ENCODE data around the gene SLC35F3. TPM values are rescaled to one million over a fixed set of nuclear protein-coding genes. Genes with fewer than 3 reads are reported as not detected.

The SLC35F3 gene
- total RNA-seq, 6 experiments from 2014 or later = not detected

GRCh38 chr1:234272656-234273312 is 368.3 kb downstream of the SLC35F3 start:
- DNase-seq (no peak), ATAC-seq (no peak)
- Histone ChIP-seq H3K36me3 (no peaks in the 10 kb centered on the region), H3K27ac (no peak overlapping the region), H3K9me3 (no peaks in the 10 kb centered on the region), H3K27me3 (no peaks in the 10 kb centered on the region), H3K4me1 (no peaks in the 10 kb centered on the region), H3K4me3 (no peak overlapping the region)
- intact Hi-C loops (cut with DNase I) = no loop called here
- no peak for TF ChIP-seq CTCF (IDR thresholded peaks at IDR 0.05)
- no peak for TF ChIP-seq POLR2A (IDR thresholded peaks at IDR 0.05)
- 60% methylated on average over 6 of the region's 9 CpGs for whole genome bisulfite sequencing (ENCODE audit: insufficient coverage, low coverage, low lambda C conversion rate, missing lambda C conversion rate)

- no peaks in the 10 kb centered on the region for H3K4me1 ChIP-seq
- ATAC-seq (no peak), DNase-seq (no peak)
- H3K4me3 ChIP-seq = no peak overlapping the region
- no peak for TF ChIP-seq CTCF (IDR thresholded peaks at IDR 0.05)
- TF ChIP-seq POLR2A (IDR thresholded peaks at IDR 0.05) = no peak
- no peaks in the 10 kb centered on the region for H3K36me3 ChIP-seq
- H3K27ac ChIP-seq = no peak overlapping the region
- WGBS (ENCODE audit: insufficient coverage, low coverage, low lambda C conversion rate, missing lambda C conversion rate) = 60% methylated on average over 6 of the region's 6 CpGs
- intact Hi-C loops (cut with DNase I) = no loop called here
- no peaks in the 10 kb centered on the region for H3K9me3 ChIP-seq
- no peaks in the 10 kb centered on the region for H3K27me3 ChIP-seq
Observed at GRCh38 chr1:234273981-234274380, 369.5 kb downstream of the SLC35F3 start.

DNA sequence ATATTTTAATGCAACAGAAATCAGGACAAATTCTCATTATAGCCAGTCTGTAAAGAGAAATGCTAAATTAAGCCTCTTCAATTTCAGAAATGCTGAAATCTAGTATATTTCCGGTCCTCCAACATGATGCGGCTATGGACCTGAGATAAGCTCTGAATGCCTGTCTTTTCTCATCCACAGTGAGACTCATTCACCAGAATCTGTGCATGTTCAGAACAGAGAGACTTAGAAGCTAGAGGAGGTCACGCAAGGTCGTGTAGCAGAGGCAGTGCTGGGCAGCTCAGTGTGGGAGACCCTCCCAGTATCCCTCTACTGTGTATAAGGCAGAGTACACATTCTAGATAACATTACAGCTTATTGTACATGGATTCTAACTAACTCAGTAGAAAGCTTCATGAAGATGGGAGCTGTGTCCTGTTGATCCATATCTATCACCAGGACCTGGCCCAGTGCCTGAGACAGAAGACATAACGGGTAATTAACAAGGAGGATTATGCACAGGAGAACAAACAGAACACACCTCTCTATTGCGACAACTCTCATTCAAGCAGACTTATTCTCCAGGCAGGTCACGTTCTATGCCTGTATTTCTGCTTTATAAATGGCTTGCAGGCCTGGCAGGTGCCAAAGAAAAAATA is 371.8 kb downstream of the SLC35F3 start:
- intact Hi-C loops (cut with DNase I) = no loop called here
- Histone ChIP-seq H3K27me3 (no peaks in the 10 kb centered on the region), H3K4me3 (no peak overlapping the region), H3K27ac (no peak overlapping the region), H3K9me3 (no peaks in the 10 kb centered on the region), H3K36me3 (no peaks in the 10 kb centered on the region), H3K4me1 (no peaks in the 10 kb centered on the region)
- DNase-seq = no peak
- no peak for ATAC-seq
- 73% methylated on average over 7 of the region's 7 CpGs for WGBS (ENCODE audit: insufficient coverage, low coverage, low lambda C conversion rate, missing lambda C conversion rate)
- no peak for TF ChIP-seq CTCF (IDR thresholded peaks at IDR 0.05)
- TF ChIP-seq POLR2A (IDR thresholded peaks at IDR 0.05) = no peak

DNA sequence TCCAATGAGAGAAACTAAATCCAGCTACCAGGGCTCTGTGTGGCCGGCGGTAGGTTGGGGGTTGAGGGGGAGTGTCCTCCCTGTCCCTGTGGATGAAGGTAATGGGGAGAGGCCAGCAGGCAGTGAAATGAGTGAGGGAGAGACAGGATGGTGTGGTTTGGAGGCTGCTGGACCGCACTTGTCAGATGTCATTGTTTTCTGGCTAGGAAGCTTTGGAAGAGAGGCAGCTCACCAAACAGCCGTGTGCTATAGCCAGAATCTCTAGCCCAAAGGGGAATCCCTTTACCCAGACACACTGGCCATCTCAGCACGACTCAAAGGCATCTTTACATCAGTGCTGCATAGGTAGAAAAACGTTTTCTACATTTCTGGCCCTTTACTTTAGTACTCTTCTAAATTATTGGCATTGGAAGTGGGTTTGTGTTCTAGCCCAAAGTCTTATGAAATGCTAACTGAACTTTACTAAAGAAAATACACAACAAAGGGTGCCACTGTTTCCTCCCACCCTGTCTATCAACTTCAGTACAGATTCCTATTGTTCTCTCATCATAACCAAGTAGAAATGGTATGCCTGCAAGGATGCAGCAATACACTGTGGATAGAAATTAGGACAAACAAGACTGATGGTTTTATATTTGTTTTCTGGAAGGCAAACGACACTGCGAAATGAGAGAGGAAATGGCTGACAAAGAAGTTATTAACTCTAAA is 372.8 kb downstream of the SLC35F3 start:
- Histone ChIP-seq H3K27ac (no peak overlapping the region), H3K27me3 (no peaks in the 10 kb centered on the region), H3K36me3 (no peaks in the 10 kb centered on the region), H3K4me3 (no peak overlapping the region), H3K9me3 (no peaks in the 10 kb centered on the region), H3K4me1 (no peaks in the 10 kb centered on the region)
- no peak for ATAC-seq
- no peak for TF ChIP-seq CTCF (IDR thresholded peaks at IDR 0.05)
- TF ChIP-seq POLR2A (IDR thresholded peaks at IDR 0.05) = no peak
- intact Hi-C loops (cut with DNase I) = no loop called here
- no peak for DNase-seq
- WGBS (ENCODE audit: insufficient coverage, low coverage, low lambda C conversion rate, missing lambda C conversion rate) = 45% methylated on average over 4 of the region's 8 CpGs

Data from right lobe of liver (tissue), 6 donors.